Measurements from ENCODE around the gene UBR1.

The UBR1 gene

DNA sequence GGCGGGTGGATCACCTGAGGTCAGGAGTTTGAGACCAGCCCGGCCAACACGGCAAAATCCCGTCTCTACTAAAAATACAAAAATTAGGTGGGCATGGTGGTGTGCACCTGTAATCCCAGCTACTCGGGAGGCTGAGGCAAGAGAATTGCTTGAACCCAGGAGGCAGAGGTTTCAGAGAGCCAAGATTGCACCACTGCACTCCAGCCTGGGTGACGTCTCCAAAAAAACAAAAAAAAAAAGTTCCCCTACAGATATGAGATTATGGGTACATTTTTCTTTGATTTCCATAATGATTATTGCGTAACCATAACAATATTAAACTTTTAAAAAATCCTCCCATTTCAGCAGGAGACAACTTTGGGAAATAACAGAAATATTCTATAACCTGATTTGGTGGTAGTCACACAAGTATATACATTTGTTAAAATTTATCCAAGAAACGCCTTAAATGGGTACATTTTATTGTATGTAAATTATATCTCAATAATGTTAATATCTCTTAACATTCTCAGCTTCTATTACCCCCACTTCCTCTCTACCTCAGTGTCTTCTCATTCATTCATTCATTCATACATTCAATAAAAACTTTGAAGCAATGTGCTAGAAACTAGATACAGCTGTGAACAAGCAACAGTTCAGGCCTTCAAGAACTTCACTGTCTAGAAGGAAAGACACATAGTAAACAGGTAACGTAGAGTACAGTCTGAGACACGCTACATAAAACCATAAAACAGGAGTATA, 6.6 kb downstream of the UBR1 start:
- DNase-seq (ENCODE audit: low read depth), result no peak
- H3K4me3 ChIP-seq (ENCODE audit: low read depth, low read length), result no peak overlapping the region
- TF ChIP-seq, protein P1, sequence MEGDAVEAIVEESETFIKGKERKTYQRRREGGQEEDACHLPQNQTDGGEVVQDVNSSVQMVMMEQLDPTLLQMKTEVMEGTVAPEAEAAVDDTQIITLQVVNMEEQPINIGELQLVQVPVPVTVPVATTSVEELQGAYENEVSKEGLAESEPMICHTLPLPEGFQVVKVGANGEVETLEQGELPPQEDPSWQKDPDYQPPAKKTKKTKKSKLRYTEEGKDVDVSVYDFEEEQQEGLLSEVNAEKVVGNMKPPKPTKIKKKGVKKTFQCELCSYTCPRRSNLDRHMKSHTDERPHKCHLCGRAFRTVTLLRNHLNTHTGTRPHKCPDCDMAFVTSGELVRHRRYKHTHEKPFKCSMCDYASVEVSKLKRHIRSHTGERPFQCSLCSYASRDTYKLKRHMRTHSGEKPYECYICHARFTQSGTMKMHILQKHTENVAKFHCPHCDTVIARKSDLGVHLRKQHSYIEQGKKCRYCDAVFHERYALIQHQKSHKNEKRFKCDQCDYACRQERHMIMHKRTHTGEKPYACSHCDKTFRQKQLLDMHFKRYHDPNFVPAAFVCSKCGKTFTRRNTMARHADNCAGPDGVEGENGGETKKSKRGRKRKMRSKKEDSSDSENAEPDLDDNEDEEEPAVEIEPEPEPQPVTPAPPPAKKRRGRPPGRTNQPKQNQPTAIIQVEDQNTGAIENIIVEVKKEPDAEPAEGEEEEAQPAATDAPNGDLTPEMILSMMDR (IDR thresholded peaks at IDR 0.05; ENCODE audit: control insufficient read depth, extremely low read depth, insufficient read depth), result no peak

DNA sequence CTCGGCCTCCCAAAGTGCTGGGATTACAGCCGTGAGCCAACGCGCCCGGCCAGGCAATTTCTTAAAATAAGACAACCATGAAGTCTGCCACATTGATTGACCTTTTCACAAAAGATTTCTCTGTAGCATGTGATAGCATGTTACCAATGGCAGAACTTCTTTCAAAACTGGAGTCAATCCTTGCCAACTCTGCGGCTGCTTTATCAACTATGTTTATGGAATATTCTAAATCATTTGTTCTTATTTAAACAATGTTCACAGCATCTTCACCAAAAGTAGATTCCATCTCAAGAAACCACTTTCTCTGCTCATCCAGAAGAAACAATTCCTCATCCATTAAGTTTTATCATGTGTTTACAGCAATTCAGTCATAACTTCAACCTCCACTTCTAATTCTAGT, 9.4 kb downstream of the UBR1 start:
- H3K4me3 ChIP-seq (ENCODE audit: low read depth, low read length), result no peak overlapping the region
- DNase-seq (ENCODE audit: low read depth), result no peak
- TF ChIP-seq, protein P1 (IDR thresholded peaks at IDR 0.05; ENCODE audit: control insufficient read depth, extremely low read depth, insufficient read depth), result no peak

DNA sequence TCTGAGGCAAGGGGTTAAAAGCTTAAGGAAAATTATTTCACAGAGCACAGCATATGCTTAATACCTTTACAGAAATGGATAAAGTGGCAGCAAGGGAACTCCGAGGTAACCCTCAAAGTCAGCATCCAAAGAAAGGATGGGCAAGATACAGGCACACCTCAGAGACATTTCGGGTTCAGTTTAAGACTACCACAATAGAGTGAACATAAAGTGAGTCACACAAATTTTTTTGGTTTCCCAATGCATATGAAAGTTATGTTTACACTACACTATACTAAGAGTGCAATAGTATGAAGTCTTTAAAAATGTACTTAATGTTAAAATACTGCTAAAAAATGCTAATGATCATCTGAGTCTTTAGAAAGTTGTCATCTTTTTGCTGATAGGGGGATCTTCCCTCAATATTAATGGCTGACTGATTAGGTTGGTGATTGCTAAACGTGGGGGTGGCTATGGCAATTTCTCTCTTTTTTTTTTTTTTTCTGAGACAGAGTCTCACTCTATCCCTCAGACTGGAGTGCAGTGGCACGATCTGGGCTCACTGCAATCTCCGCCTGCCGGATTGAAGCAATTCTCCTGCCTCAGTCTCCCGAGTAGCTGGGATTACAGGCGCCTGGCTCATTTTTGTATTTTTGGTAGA, 10.0 kb downstream of the UBR1 start:
- TF ChIP-seq, protein P1 (IDR thresholded peaks at IDR 0.05; ENCODE audit: control insufficient read depth, extremely low read depth, insufficient read depth), result no peak
- DNase-seq (ENCODE audit: low read depth), result no peak
- no peak overlapping the region for H3K4me3 ChIP-seq (ENCODE audit: low read depth, low read length)

DNA sequence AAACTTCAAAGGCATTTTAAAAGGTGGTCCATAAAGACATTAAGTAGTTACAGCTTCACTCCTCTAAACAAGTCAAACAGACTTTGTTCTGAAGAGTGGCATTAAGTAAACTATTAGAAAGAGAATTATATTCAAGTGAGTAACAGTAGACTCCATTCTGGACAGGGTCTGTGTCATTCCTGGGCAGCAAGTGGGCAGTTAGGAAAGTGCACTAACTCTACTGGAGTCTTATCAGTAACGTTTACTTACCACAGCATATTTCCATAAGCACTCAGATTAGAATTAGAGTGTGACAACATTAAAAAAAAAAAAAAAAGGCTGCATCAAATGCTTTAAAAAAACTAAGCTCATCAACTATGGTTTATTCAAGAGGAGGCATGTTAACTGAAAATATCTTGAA, 10.6 kb downstream of the UBR1 start:
- no peak overlapping the region for H3K4me3 ChIP-seq (ENCODE audit: low read depth, low read length)
- TF ChIP-seq, protein P1 (IDR thresholded peaks at IDR 0.05; ENCODE audit: control insufficient read depth, extremely low read depth, insufficient read depth), result no peak
- DNase-seq (ENCODE audit: low read depth), result no peak

DNA sequence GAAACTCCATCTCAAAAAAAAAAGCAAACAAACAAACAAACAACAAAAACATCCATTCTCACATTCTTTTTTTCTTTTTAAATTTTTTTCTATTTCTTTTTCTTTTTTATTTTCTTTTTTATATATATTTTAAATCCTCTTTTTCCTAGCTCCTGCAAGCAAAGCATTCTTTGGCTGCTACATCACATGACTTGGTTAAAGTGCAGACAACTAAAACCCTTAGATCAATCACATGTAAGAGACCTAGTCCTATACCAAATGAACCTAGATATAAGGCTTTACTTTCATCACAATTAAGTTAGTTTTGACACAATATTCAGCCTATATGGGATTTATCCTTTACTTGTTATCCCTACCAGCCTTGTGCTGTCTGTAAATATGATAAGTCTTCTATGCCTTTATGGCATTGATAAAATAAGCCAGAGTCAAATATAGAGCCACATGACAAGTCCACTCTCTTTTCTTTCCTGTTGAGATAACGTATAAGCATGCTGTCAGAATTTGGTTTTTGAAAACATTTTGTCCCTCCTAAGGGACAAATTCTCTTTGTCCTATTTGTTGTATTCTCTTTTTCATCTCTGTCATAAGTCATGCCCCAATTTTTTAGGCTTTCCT, 11.3 kb downstream of the UBR1 start:
- TF ChIP-seq, protein P1 (IDR thresholded peaks at IDR 0.05; ENCODE audit: control insufficient read depth, extremely low read depth, insufficient read depth), result no peak
- DNase-seq (ENCODE audit: low read depth), result no peak
- no peak overlapping the region for H3K4me3 ChIP-seq (ENCODE audit: low read depth, low read length)

DNA sequence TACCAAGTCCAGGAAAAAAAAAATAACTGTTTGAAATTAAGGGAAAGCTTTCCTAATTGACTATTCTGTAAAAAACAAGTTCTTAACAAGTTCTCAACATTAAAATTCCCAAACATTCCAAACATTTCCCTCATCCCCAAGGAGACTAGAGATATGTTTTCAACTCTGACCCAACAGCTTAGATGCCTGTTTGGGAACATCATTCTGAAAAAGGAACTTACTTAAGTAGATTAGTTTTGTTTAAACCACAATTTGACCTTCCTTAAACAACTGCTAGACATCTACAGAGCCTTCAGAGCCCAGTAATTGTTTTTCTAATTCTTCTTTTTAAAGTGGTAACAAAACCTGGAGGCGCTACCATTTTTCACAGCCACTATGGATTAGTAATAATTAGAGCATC, 12.8 kb downstream of the UBR1 start:
- H3K4me3 ChIP-seq (ENCODE audit: low read depth, low read length), result no peak overlapping the region
- TF ChIP-seq, protein P1 (IDR thresholded peaks at IDR 0.05; ENCODE audit: control insufficient read depth, extremely low read depth, insufficient read depth), result no peak
- no peak for DNase-seq (ENCODE audit: low read depth)

Data from LNCaP clone FGC (cell line).